HUES64 (cell line): ENCODE measurements around the gene SERPIND1.

Experiments used
- H3K27ac ChIP-seq: 2 replicates; pipeline ENCODE4 v1.7.0; 2013; ENCODE audit warnings: low read depth, low read length, inconsistent platforms
- H3K27me3 ChIP-seq: 2 replicates; pipeline ENCODE4 v1.6.1; 2013; ENCODE audit warnings: mild to moderate bottlenecking, low read length; ENCODE audit not compliant: insufficient read depth
- H3K36me3 ChIP-seq: 2 replicates; pipeline ENCODE4 v1.6.1; 2013; ENCODE audit warnings: mild to moderate bottlenecking, low read length; ENCODE audit not compliant: insufficient read depth
- H3K4me1 ChIP-seq: 2 replicates; pipeline ENCODE4 v1.6.1; 2013; ENCODE audit warnings: mild to moderate bottlenecking, low read length, moderate library complexity; ENCODE audit not compliant: insufficient read depth
- H3K4me3 ChIP-seq: 2 replicates; pipeline ENCODE4 v1.5.1; 2013; ENCODE audit warnings: mild to moderate bottlenecking, low read length, moderate library complexity
- H3K9ac ChIP-seq: 2 replicates; pipeline ENCODE4 v1.6.1; 2013; ENCODE audit warnings: mild to moderate bottlenecking, low read depth, low read length
- H3K9me3 ChIP-seq: 2 replicates; pipeline ENCODE4 v1.6.1; 2013; ENCODE audit warnings: low read depth, low read length; ENCODE audit not compliant: insufficient read depth
- WGBS: fragments of 150-250, 120-280 bp; methylation state at CpG from one replicate; pipeline ENCODE4 v1.1.7; 2013; ENCODE audit warnings: missing lambda C conversion rate; 5-methylcytosine and 5-hydroxymethylcytosine counted together

The SERPIND1 gene

GRCh38 chr22:20740222-20740951 lies 33.5 kb upstream of the SERPIND1 start:
- H3K9me3 ChIP-seq: no peaks in the 10 kb centered on the region; the same call in 1 of the 2 replicates
- H3K9ac ChIP-seq: no peak overlapping the region
- no peaks in the 10 kb centered on the region for H3K27me3 ChIP-seq
- H3K36me3 ChIP-seq: peaks cover 13% of the 10 kb centered on the region; the same call in 1 of the 2 replicates
- H3K27ac ChIP-seq: no peak overlapping the region
- WGBS: 100% methylated on average over 2 of the region's 2 CpGs
- H3K4me1 ChIP-seq: no peaks in the 10 kb centered on the region
- no peak overlapping the region for H3K4me3 ChIP-seq

- H3K9me3 ChIP-seq: no peaks in the 10 kb centered on the region; the same call in 1 of the 2 replicates
- H3K27ac ChIP-seq: no peak overlapping the region
- peaks cover 15% of the 10 kb centered on the region; the same call in 1 of the 2 replicates for H3K36me3 ChIP-seq
- H3K4me1 ChIP-seq: no peaks in the 10 kb centered on the region
- WGBS: 91% methylated on average over 6 of the region's 6 CpGs
- no peak overlapping the region for H3K4me3 ChIP-seq
- H3K9ac ChIP-seq: no peak overlapping the region
- no peaks in the 10 kb centered on the region for H3K27me3 ChIP-seq
Measured at GRCh38 chr22:20741008-20741633, 32.8 kb upstream of the SERPIND1 start.

GRCh38 chr22:20741634-20742581 lies 32.0 kb upstream of the SERPIND1 start:
- Histone ChIP-seq H3K27me3 (no peaks in the 10 kb centered on the region), H3K27ac (no peak overlapping the region), H3K4me1 (no peaks in the 10 kb centered on the region), H3K4me3 (no peak overlapping the region), H3K9me3 (no peaks in the 10 kb centered on the region; the same call in 1 of the 2 replicates), H3K36me3 (peaks cover 18% of the 10 kb centered on the region; the same call in 1 of the 2 replicates), H3K9ac (no peak overlapping the region)
- WGBS: 80% methylated on average over 16 of the region's 16 CpGs

GRCh38 chr22:20742764-20743163 lies 31.1 kb upstream of the SERPIND1 start:
- no peak overlapping the region for H3K27ac ChIP-seq
- H3K9me3 ChIP-seq: no peaks in the 10 kb centered on the region; the same call in 1 of the 2 replicates
- H3K4me3 ChIP-seq: no peak overlapping the region
- no peaks in the 10 kb centered on the region for H3K4me1 ChIP-seq
- H3K27me3 ChIP-seq: no peaks in the 10 kb centered on the region
- 97% methylated on average over 2 of the region's 2 CpGs for WGBS
- no peak overlapping the region for H3K9ac ChIP-seq
- H3K36me3 ChIP-seq: peaks cover 20% of the 10 kb centered on the region; the same call in 1 of the 2 replicates

GRCh38 chr22:20744456-20744855 lies 29.5 kb upstream of the SERPIND1 start:
- H3K36me3 ChIP-seq: peaks cover 20% of the 10 kb centered on the region
- H3K4me1 ChIP-seq: no peaks in the 10 kb centered on the region
- no peaks in the 10 kb centered on the region; the same call in 1 of the 2 replicates for H3K9me3 ChIP-seq
- WGBS: 94% methylated on average over 15 of the region's 15 CpGs
- H3K9ac ChIP-seq: no peak overlapping the region
- H3K27ac ChIP-seq: no peak overlapping the region
- no peak overlapping the region for H3K4me3 ChIP-seq
- no peaks in the 10 kb centered on the region for H3K27me3 ChIP-seq

GRCh38 chr22:20745119-20745518 lies 28.8 kb upstream of the SERPIND1 start:
- Histone ChIP-seq H3K27me3 (no peaks in the 10 kb centered on the region), H3K4me3 (no peak overlapping the region), H3K27ac (no peak overlapping the region), H3K9ac (no peak overlapping the region), H3K9me3 (no peaks in the 10 kb centered on the region; the same call in 1 of the 2 replicates), H3K4me1 (no peaks in the 10 kb centered on the region), H3K36me3 (peaks cover 25% of the 10 kb centered on the region)
- 97% methylated on average over 3 of the region's 3 CpGs for WGBS

GRCh38 chr22:20746431-20747189 lies 27.3 kb upstream of the SERPIND1 start:
- Histone ChIP-seq H3K27ac (no peak overlapping the region), H3K27me3 (no peaks in the 10 kb centered on the region), H3K4me3 (no peak overlapping the region), H3K36me3 (peaks cover 22% of the 10 kb centered on the region), H3K4me1 (no peaks in the 10 kb centered on the region), H3K9me3 (no peaks in the 10 kb centered on the region), H3K9ac (no peak overlapping the region)
- WGBS: 92% methylated on average over 9 of the region's 9 CpGs

- WGBS: 96% methylated on average over 10 of the region's 10 CpGs
- H3K27ac ChIP-seq: no peak overlapping the region
- H3K4me1 ChIP-seq: no peaks in the 10 kb centered on the region
- H3K9ac ChIP-seq: no peak overlapping the region
- no peaks in the 10 kb centered on the region for H3K27me3 ChIP-seq
- H3K36me3 ChIP-seq: peaks cover 22% of the 10 kb centered on the region
- no peaks in the 10 kb centered on the region for H3K9me3 ChIP-seq
- H3K4me3 ChIP-seq: no peak overlapping the region
Measured at GRCh38 chr22:20747223-20747622, 26.7 kb upstream of the SERPIND1 start.

- no peaks in the 10 kb centered on the region for H3K4me1 ChIP-seq
- no peak overlapping the region for H3K4me3 ChIP-seq
- no peaks in the 10 kb centered on the region for H3K27me3 ChIP-seq
- H3K36me3 ChIP-seq: peaks cover 17% of the 10 kb centered on the region
- no peak overlapping the region for H3K9ac ChIP-seq
- 96% methylated on average over 7 of the region's 7 CpGs for WGBS
- H3K27ac ChIP-seq: no peak overlapping the region
- no peaks in the 10 kb centered on the region for H3K9me3 ChIP-seq
Measured at GRCh38 chr22:20748082-20748481, 25.8 kb upstream of the SERPIND1 start.

- Histone ChIP-seq H3K36me3 (peaks cover 17% of the 10 kb centered on the region), H3K27ac (no peak overlapping the region), H3K9me3 (no peaks in the 10 kb centered on the region), H3K4me3 (no peak overlapping the region), H3K27me3 (no peaks in the 10 kb centered on the region), H3K9ac (no peak overlapping the region), H3K4me1 (no peaks in the 10 kb centered on the region)
- WGBS: 92% methylated on average over 9 of the region's 9 CpGs
Measured at GRCh38 chr22:20748731-20749428, 25.0 kb upstream of the SERPIND1 start.
